Neural progenitor cell (in vitro differentiated cells): ENCODE results near the gene CXCL12. TPM values are rescaled to one million over a fixed set of nuclear protein-coding genes. Genes with fewer than 3 reads are reported as not detected.

Source experiments
- DNase-seq: peaks from one replicate; pipeline ENCODE4 v3.0.0-alpha.2; 2016; ENCODE audit warnings: low spot score
- H2AFZ ChIP-seq: fragments of 200-600 bp; sonication (generic); replicated peaks from 2 replicates; pipeline ENCODE4 v1.6.1; 2016; ENCODE audit warnings: antibody characterized with exemption
- H3F3A ChIP-seq: fragments of 200-600 bp; sonication (generic); 2 replicates; pipeline ENCODE4 v1.6.1; 2016; ENCODE audit warnings: antibody characterized with exemption, low read depth
- H3K27ac ChIP-seq: fragments of 200-600 bp; sonication (generic); 2 replicates; pipeline ENCODE4 v1.5.1; 2016; ENCODE audit warnings: mild to moderate bottlenecking
- H3K27me3 ChIP-seq: fragments of 200-600 bp; sonication (generic); 2 replicates; pipeline ENCODE4 v1.6.1; 2016; ENCODE audit warnings: mild to moderate bottlenecking, moderate library complexity
- H3K36me3 ChIP-seq: fragments of 200-600 bp; sonication (generic); 2 replicates; pipeline ENCODE4 v1.5.1; 2016
- H3K4me1 ChIP-seq: fragments of 200-600 bp; sonication (generic); 2 replicates; pipeline ENCODE4 v1.6.1; 2016; ENCODE audit warnings: mixed run types
- H3K4me2 ChIP-seq: fragments of 200-600 bp; sonication (generic); 2 replicates; pipeline ENCODE4 v1.6.1; 2016
- H3K4me3 ChIP-seq: fragments of 200-600 bp; sonication (generic); 2 replicates; pipeline ENCODE4 v1.5.1; 2016
- H3K79me2 ChIP-seq: fragments of 200-600 bp; sonication (generic); 2 replicates; pipeline ENCODE4 v1.6.1; 2016; ENCODE audit warnings: low read depth
- H3K9ac ChIP-seq: fragments of 200-600 bp; sonication (generic); 2 replicates; pipeline ENCODE4 v1.6.1; 2016
- H3K9me3 ChIP-seq: fragments of 200-600 bp; sonication (generic); 2 replicates; pipeline ENCODE4 v1.5.1; 2016; ENCODE audit warnings: low read depth
- H4K20me1 ChIP-seq: fragments of 200-600 bp; sonication (generic); 2 replicates; pipeline ENCODE4 v1.6.1; 2016; ENCODE audit warnings: low read depth
- H3K27ac Mint-ChIP-seq: 3 replicates; pipeline ENCODE4 v1.8.0; 2021; ENCODE audit warnings: mixed read lengths
- H3K27me3 Mint-ChIP-seq: 2 replicates; pipeline ENCODE4 v1.8.0; 2022; ENCODE audit warnings: low read depth, mild to moderate bottlenecking, inconsistent platforms, moderate library complexity, mixed read lengths; ENCODE audit not compliant: insufficient read depth
- H3K36me3 Mint-ChIP-seq: 3 replicates; pipeline ENCODE4 v1.8.0; 2021; ENCODE audit warnings: mixed read lengths
- H3K4me1 Mint-ChIP-seq: 3 replicates; pipeline ENCODE4 v1.8.0; 2021; ENCODE audit warnings: mixed read lengths
- H3K4me3 Mint-ChIP-seq: 3 replicates; pipeline ENCODE4 v1.8.0; 2021; ENCODE audit warnings: mild to moderate bottlenecking, moderate library complexity, mixed read lengths
- H3K9me3 Mint-ChIP-seq: 3 replicates; pipeline ENCODE4 v1.8.0; 2020; ENCODE audit warnings: mixed read lengths
- EZH2 ChIP-seq: fragments of 200-600 bp; sonication (generic); IDR thresholded peaks from 2 replicates; pipeline ENCODE4 v1.6.1; 2017; ENCODE audit warnings: antibody characterized with exemption, mild to moderate bottlenecking, moderate library complexity
- EZH2phosphoT487 ChIP-seq: fragments of 200-600 bp; sonication (generic); IDR thresholded peaks from 2 replicates; pipeline ENCODE4 v1.6.1; 2017; ENCODE audit warnings: antibody characterized with exemption
- total RNA-seq: library from RNA; depleted of rRNA; stranded (reverse); fragments of >200 nt; gene quantifications from 2 replicates; pipeline ENCODE4 v1.2.3, GENCODE V29; 2015; ENCODE audit warnings: low replicate concordance
- TF ChIP-seq, protein P1 (sequence below): fragments of 200-600 bp; sonication (generic); IDR thresholded peaks from 2 replicates; pipeline ENCODE4 v1.5.1; 2017; ENCODE audit warnings: antibody characterized with exemption, mild to moderate bottlenecking

The CXCL12 gene
- total RNA-seq, 1 donor from 2014 or later: 0.09 TPM

DNA sequence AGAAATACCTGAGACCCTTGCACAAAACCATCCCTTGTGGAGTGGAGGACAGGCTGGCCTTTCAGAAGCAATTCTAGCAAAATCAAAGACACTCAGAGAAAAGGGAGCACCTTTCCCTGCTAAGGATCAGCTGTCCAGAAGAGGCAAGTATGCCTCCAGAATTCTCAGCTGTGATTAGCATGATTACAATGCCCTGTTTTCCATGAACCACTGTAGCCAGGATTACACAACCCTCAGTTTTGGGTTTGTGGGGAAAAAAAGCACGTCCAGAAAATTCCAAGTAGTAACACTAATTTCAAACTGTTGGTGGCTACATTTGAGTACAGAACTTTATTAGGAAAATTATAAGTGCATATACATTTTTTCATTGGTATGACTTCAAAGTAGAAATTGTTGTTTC lies 15.0 kb downstream of the CXCL12 start:
- no peak overlapping the region for H3K4me3 Mint-ChIP-seq
- H3K4me1 Mint-ChIP-seq: peaks cover 10% of the 10 kb centered on the region

DNA sequence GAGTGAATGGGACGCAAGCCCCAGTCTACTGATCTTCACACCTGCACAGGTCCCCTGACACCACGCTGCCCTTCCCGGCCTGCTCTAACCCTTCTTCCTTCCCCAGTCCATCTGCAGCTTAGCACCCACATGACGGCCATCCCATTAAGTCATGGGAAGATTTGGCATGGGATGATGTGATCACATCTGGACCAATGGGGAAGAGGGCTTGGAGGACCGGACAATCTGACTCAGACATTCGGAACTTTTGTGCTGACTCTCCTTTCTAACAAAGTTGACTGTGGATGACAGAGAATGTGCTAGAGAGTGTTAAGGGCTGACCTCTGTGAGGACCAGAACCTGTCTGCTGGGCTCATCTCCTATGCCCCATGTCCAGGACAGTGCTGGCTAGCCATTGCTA lies 15.6 kb downstream of the CXCL12 start:
- Histone ChIP-seq H3K4me1 (peaks cover 13% of the 10 kb centered on the region), H2AFZ (no peak overlapping the region), H3F3A (peaks cover 4% of the 10 kb centered on the region), H3K9me3 (no peaks in the 10 kb centered on the region), H3K27ac (no peak overlapping the region), H3K4me3 (no peak overlapping the region), H3K79me2 (no peaks in the 10 kb centered on the region), H3K9ac (no peak overlapping the region), H3K27me3 (no peaks in the 10 kb centered on the region), H4K20me1 (no peaks in the 10 kb centered on the region), H3K4me2 (no peak overlapping the region), H3K36me3 (no peaks in the 10 kb centered on the region)
- no peak overlapping the region for H3K27ac Mint-ChIP-seq
- H3K4me3 Mint-ChIP-seq: no peak overlapping the region
- H3K36me3 Mint-ChIP-seq: no peaks in the 10 kb centered on the region
- peaks cover 5% of the 10 kb centered on the region for H3K27me3 Mint-ChIP-seq
- TF ChIP-seq, protein P1, sequence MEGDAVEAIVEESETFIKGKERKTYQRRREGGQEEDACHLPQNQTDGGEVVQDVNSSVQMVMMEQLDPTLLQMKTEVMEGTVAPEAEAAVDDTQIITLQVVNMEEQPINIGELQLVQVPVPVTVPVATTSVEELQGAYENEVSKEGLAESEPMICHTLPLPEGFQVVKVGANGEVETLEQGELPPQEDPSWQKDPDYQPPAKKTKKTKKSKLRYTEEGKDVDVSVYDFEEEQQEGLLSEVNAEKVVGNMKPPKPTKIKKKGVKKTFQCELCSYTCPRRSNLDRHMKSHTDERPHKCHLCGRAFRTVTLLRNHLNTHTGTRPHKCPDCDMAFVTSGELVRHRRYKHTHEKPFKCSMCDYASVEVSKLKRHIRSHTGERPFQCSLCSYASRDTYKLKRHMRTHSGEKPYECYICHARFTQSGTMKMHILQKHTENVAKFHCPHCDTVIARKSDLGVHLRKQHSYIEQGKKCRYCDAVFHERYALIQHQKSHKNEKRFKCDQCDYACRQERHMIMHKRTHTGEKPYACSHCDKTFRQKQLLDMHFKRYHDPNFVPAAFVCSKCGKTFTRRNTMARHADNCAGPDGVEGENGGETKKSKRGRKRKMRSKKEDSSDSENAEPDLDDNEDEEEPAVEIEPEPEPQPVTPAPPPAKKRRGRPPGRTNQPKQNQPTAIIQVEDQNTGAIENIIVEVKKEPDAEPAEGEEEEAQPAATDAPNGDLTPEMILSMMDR: no peak
- TF ChIP-seq EZH2phosphoT487 (no peak), EZH2 (no peak)
- H3K9me3 Mint-ChIP-seq: peaks cover 1% of the 10 kb centered on the region
- DNase-seq: no peak
- H3K4me1 Mint-ChIP-seq: peaks cover 10% of the 10 kb centered on the region

More for the DNA sequence above, 15.0 kb downstream of the CXCL12 start:
- Mint-ChIP-seq H3K27me3 (peaks cover 5% of the 10 kb centered on the region), H3K9me3 (peaks cover 1% of the 10 kb centered on the region), H3K27ac (no peak overlapping the region), H3K36me3 (no peaks in the 10 kb centered on the region)
- TF ChIP-seq EZH2 (no peak), EZH2phosphoT487 (no peak)
- TF ChIP-seq, protein P1: no peak
- no peaks in the 10 kb centered on the region for H3K36me3 ChIP-seq
- no peaks in the 10 kb centered on the region for H3K9me3 ChIP-seq
- no peak overlapping the region for H3K4me3 ChIP-seq
- H4K20me1 ChIP-seq: no peaks in the 10 kb centered on the region
- no peaks in the 10 kb centered on the region for H3K79me2 ChIP-seq
- no peak overlapping the region for H2AFZ ChIP-seq
- H3K4me1 ChIP-seq: peaks cover 14% of the 10 kb centered on the region
- no peaks in the 10 kb centered on the region for H3K27me3 ChIP-seq
- H3F3A ChIP-seq: peaks cover 4% of the 10 kb centered on the region
- no peak overlapping the region for H3K4me2 ChIP-seq
- DNase-seq: no peak
- H3K27ac ChIP-seq: no peak overlapping the region
- no peak overlapping the region for H3K9ac ChIP-seq

GRCh38 chr10:44368637-44369036 lies 16.3 kb downstream of the CXCL12 start:
- no peak overlapping the region for H2AFZ ChIP-seq
- no peak overlapping the region for H3K4me3 ChIP-seq
- H4K20me1 ChIP-seq: no peaks in the 10 kb centered on the region
- H3K36me3 ChIP-seq: no peaks in the 10 kb centered on the region
- H3K4me2 ChIP-seq: no peak overlapping the region
- H3K4me3 Mint-ChIP-seq: no peak overlapping the region
- no peaks in the 10 kb centered on the region for H3K36me3 Mint-ChIP-seq
- no peaks in the 10 kb centered on the region for H3K79me2 ChIP-seq
- TF ChIP-seq, protein P1: no peak
- TF ChIP-seq EZH2: no peak
- TF ChIP-seq EZH2phosphoT487: no peak
- peaks cover 13% of the 10 kb centered on the region for H3K4me1 ChIP-seq
- no peaks in the 10 kb centered on the region for H3K27me3 ChIP-seq
- H3K27ac Mint-ChIP-seq: no peak overlapping the region
- no peaks in the 10 kb centered on the region for H3K9me3 ChIP-seq
- peaks cover 10% of the 10 kb centered on the region for H3K4me1 Mint-ChIP-seq
- H3K9ac ChIP-seq: no peak overlapping the region
- peaks cover 4% of the 10 kb centered on the region for H3F3A ChIP-seq
- peaks cover 1% of the 10 kb centered on the region for H3K9me3 Mint-ChIP-seq
- no peak overlapping the region for H3K27ac ChIP-seq
- DNase-seq: no peak
- H3K27me3 Mint-ChIP-seq: peaks cover 5% of the 10 kb centered on the region
